Measurements from ENCODE around the gene NUDT16L1. TPM values are rescaled to one million over a fixed set of nuclear protein-coding genes. Genes with fewer than 3 reads are reported as not detected.

Gene NUDT16L1
- total RNA-seq, 6 donors from 2014 or later = 14.9 to 66.0 (median 34.1) TPM

- H3K4me1 ChIP-seq = peaks cover 17 to 45% (median 36%) of the 10 kb centered on the region in 4 donors
- no peak overlapping the region for H3K4me3 ChIP-seq
- DNase-seq (no peak), ATAC-seq (ENCODE audit: low FRiP score in 2 of 2) (no peak)
- no peaks in the 10 kb centered on the region for H3K27me3 ChIP-seq
- peak overlapping the region in 2 of 4 donors; percentile 7 to 26 for H3K27ac ChIP-seq
- TF ChIP-seq CTCF (IDR thresholded peaks at IDR 0.05) (no peak), POLR2A (IDR thresholded peaks at IDR 0.05) (no peak), POLR2AphosphoS5 (IDR thresholded peaks at IDR 0.05) (no peak), EP300 (IDR thresholded peaks at IDR 0.05) (no peak)
- peaks cover 12 to 82% (median 58%) of the 10 kb centered on the region in 4 donors for H3K36me3 ChIP-seq
- H3K9me3 ChIP-seq = no peaks in the 10 kb centered on the region
- WGBS, 2 donors = 76 to 85% methylated on average over 18 to 20 of the region's 20 CpGs
Measured at GRCh38 chr16:4667203-4667963, 26.0 kb upstream of the NUDT16L1 start.

GRCh38 chr16:4668313-4668960, 24.9 kb upstream of the NUDT16L1 start:
- TF ChIP-seq EP300 (IDR thresholded peaks at IDR 0.05) (no peak), POLR2AphosphoS5 (IDR thresholded peaks at IDR 0.05) (no peak), POLR2A (IDR thresholded peaks at IDR 0.05) (no peak), CTCF (IDR thresholded peaks at IDR 0.05) (no peak)
- Histone ChIP-seq H3K9me3 (no peaks in the 10 kb centered on the region), H3K27ac (peak overlapping the region in 1 of 4 donors; percentile 7), H3K36me3 (peaks cover 12 to 92% (median 59%) of the 10 kb centered on the region in 4 donors), H3K27me3 (no peaks in the 10 kb centered on the region), H3K4me1 (peaks cover 16 to 39% (median 28%) of the 10 kb centered on the region in 4 donors), H3K4me3 (no peak overlapping the region)
- no peak for DNase-seq
- WGBS, 2 donors = 87 to 89% methylated on average over 10 of the region's 10 CpGs
- ATAC-seq (ENCODE audit: low FRiP score in 2 of 2) = no peak

GRCh38 chr16:4673387-4674046, 19.8 kb upstream of the NUDT16L1 start:
- no peak overlapping the region for H3K4me3 ChIP-seq
- peaks cover 0 to 20% (median 13%) of the 10 kb centered on the region in 4 donors for H3K4me1 ChIP-seq
- no peaks in the 10 kb centered on the region for H3K9me3 ChIP-seq
- H3K27me3 ChIP-seq = no peaks in the 10 kb centered on the region
- ATAC-seq (ENCODE audit: low FRiP score in 2 of 2) (no peak), DNase-seq (peak in 1 of 2 donors; percentile 82)
- H3K27ac ChIP-seq = no peak overlapping the region
- peaks cover 8 to 95% (median 64%) of the 10 kb centered on the region in 4 donors for H3K36me3 ChIP-seq
- 96% methylated on average over 14 to 30 of the region's 33 CpGs for WGBS, 2 donors
- no peak for TF ChIP-seq EP300 (IDR thresholded peaks at IDR 0.05)
- no peak for TF ChIP-seq POLR2AphosphoS5 (IDR thresholded peaks at IDR 0.05)
- no peak for TF ChIP-seq CTCF (IDR thresholded peaks at IDR 0.05)
- no peak for TF ChIP-seq POLR2A (IDR thresholded peaks at IDR 0.05)

- DNase-seq = no peak
Measured at GRCh38 chr16:4674926-4675530, 18.3 kb upstream of the NUDT16L1 start.

More at GRCh38 chr16:4674926-4675530, 18.3 kb upstream of the NUDT16L1 start:
- TF ChIP-seq CTCF (IDR thresholded peaks at IDR 0.05) = no peak
- no peak for TF ChIP-seq POLR2A (IDR thresholded peaks at IDR 0.05)
- no peak for TF ChIP-seq POLR2AphosphoS5 (IDR thresholded peaks at IDR 0.05)
- TF ChIP-seq EP300 (IDR thresholded peaks at IDR 0.05) = no peak
- ATAC-seq (ENCODE audit: low FRiP score in 2 of 2) = no peak
- peaks cover 0 to 85% (median 52%) of the 10 kb centered on the region in 4 donors for H3K36me3 ChIP-seq
- H3K4me1 ChIP-seq = peaks cover 3 to 33% (median 22%) of the 10 kb centered on the region in 4 donors
- H3K4me3 ChIP-seq = no peak overlapping the region
- no peaks in the 10 kb centered on the region for H3K27me3 ChIP-seq
- no peak overlapping the region for H3K27ac ChIP-seq
- H3K9me3 ChIP-seq = no peaks in the 10 kb centered on the region
- 97 to 98% methylated on average over 9 of the region's 9 CpGs for WGBS, 2 donors
